Uterus (tissue), 2 donors: ENCODE results near the gene AMBP.

Experiments used
- CTCF ChIP-seq, 4 experiments: fragments of 200-600 bp in 2 of 4; fragments of 450-650 bp in 2 of 4; sonication (generic) in 2 of 4; IDR thresholded peaks; one replicate each; pipeline ENCODE4 v1.5.1; 2016 to 2019; ENCODE audit warnings: antibody characterized with exemption in 4 of 4, mild to moderate bottlenecking in 2 of 4, moderate library complexity in 1 of 4
- POLR2A ChIP-seq, 2 donors: fragments of 450-650 bp; IDR thresholded peaks; one replicate each; pipeline ENCODE4 v1.6.1; 2016; ENCODE audit warnings: antibody characterized with exemption in 2 of 2, mild to moderate bottlenecking in 1 of 2, moderate library complexity in 1 of 2

GRCh38 chr9:114061292-114061691 is 16.8 kb downstream of the AMBP start:
- TF ChIP-seq POLR2A (IDR thresholded peaks at IDR 0.05) = no peak
- no peak for TF ChIP-seq CTCF (IDR thresholded peaks at IDR 0.05)
